ENCODE results near the gene CACNA1C.

Gene CACNA1C

GRCh38 chr12:2194060-2194459, 141.3 kb downstream of the CACNA1C start:
- DNase-seq (ENCODE audit: low read depth in 1 of 2, low spot score in 1 of 2) = no peak

DNA sequence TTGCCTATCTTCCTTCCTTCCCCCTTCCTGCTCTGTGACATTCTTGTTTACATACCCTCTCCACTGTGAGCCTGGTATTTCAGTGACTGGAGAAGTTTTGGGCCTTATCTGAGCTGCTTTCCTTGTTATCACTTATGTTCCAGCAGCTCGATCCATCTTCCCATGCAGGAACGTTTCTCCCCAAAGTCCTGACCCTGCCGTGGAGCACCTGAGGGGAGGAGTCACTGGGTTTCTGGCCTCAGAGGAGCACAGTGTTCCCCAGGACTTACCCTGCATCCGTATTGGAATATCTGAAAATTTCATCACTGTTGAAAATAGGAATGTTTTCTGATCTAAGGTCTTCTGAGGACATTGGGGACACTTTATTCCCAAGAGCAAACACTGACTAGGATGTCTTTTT, 141.8 kb downstream of the CACNA1C start:
- DNase-seq (ENCODE audit: low read depth in 1 of 2, low spot score in 1 of 2) = no peak

DNA sequence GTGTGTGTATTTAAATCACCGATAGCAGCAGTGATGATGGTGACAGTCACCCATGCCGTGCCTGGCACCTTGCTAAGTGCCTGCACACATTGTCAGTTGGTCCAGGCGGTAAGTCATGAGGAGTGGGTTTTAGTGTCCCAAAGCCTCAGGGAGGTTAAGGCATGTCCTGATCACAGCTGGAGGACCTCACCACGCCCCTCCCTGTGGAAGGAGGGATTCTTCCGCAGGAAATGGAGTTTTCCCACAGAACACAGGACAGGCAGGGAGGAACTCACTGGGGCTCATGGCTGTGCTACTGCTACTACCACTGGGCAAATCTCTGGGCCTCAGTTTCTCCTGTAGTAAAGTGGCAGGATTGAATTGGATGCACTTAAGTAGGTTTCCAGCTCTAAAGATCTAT, 142.3 kb downstream of the CACNA1C start:
- no peak for DNase-seq (ENCODE audit: low read depth in 1 of 2, low spot score in 1 of 2)

DNA sequence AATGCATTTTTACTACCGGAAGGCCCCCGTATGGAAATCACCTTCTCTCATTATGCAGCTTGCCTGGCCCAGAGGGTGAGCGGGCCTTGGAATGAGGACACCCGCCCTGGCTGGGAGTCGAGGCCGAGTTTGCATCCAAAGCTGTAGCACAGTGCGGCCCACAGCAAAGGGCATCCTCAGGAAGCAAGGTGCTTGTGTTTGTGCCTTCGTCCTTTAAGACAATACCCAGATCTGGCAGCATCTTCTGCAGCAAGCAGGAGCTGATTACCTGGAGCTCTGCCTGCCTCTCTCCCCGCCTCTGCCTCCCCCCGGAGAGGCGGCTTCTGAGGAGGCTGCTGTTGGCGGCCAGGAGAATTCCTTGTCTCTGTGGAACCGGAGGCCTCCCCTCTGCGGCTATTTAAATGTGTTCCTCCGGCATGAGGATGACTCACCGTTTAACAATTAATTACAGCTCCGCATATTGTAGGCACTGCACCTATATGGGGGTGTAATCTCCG, 145.3 kb downstream of the CACNA1C start:
- no peak for DNase-seq (ENCODE audit: low read depth in 1 of 2, low spot score in 1 of 2)

GRCh38 chr12:2198542-2198941, 145.8 kb downstream of the CACNA1C start:
- DNase-seq (ENCODE audit: low read depth in 1 of 2, low spot score in 1 of 2) = no peak

DNA sequence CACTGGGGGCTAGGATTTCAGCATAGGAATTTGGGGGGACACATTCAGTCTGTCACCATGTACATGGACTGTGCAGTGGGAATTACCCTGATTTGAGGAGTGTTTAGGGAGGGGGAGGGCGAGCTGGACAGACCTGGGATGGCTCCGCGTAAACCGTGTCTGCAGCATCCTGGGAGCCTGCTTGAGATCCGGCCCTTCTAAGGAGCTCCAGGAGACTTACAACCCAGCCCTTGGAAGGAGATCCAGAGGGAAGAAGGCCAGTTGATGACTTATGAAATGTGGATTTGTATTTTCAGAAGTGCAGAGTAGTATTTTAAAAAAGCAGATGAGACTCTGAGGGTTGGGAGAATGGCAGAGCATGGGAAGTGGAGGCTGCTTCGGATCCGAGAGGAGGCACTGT, 153.2 kb downstream of the CACNA1C start:
- DNase-seq (ENCODE audit: low read depth in 1 of 2, low spot score in 1 of 2) = no peak

DNA sequence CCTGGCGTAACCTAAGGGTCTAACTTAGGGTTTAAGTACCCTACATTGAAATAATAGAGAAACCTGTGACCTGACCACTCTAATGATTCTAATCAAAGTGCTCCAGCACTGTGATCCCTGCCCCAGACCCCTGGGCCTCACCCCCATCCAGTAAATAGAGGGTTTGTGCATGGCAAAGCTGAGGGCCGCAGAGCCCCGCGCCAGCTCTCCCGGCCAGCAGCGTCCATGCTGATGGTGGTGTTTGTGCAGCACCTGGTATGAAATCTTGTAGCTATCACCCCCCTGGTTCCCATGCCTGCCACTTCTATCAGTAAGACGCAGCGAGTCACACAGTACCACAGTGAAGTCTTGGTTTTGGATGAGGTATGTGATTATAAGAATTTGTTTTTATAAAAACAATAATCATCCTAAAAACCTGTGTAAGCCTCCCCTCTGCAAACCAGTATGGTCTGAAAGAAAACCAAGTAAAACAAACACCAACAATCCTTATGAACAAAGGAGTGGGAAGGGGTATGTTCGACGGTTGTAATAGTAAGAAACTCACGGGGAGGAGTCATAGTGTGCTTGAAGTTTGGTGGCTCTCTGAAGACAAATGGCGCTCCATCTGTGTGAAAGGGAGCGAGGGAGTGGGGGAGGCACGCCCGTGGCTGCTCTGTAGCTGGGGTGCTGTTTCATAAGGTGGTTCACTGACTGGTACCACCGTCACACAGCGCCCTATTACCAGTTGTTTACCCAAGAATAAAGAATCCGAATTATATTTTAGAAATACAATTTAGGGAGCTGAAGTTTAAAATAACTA, 156.2 kb downstream of the CACNA1C start:
- DNase-seq (ENCODE audit: low read depth in 1 of 2, low spot score in 1 of 2) = no peak

DNA sequence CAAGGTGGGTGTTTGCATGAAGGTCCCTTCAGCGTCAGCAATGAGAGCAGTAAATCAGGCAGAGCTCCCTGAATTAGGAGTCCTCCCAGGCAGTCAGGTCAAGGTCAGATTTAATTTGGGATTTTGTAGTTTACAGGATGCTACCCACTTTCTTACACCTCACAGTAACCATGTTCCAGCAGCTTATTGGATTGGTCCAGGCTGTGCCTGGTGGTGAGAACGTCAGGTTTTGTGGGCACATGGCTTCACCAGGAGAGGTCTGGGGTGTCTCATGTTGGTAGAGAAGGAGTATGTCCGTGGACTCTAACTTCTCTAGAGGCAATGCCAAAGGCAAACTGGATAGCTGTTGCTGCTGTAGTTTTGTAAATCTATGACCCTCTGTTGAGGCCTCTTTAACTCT, 158.3 kb downstream of the CACNA1C start:
- no peak for DNase-seq (ENCODE audit: low read depth in 1 of 2, low spot score in 1 of 2)

DNA sequence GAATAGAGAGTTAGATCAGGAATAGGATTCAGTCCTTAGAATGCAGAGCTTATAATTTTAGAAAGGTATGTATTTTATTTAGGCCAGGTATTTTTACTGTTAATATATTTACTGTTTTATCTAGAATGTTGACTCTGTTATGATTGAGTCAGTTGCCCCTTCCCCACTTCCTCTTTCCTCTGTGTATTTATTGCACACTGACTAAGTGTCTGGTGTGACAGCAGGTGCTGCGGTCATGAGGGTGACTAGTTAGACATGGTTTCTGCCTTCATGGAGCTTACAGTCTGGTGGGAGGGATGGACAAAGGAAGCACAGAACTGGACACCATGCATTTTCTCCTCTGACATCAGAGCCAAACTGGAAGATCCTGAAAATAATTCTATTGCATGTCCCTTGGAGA, 159.8 kb downstream of the CACNA1C start:
- no peak for DNase-seq (ENCODE audit: low read depth in 1 of 2, low spot score in 1 of 2)

GRCh38 chr12:2212971-2213869, 160.4 kb downstream of the CACNA1C start:
- DNase-seq (ENCODE audit: low read depth in 1 of 2, low spot score in 1 of 2) = no peak

DNA sequence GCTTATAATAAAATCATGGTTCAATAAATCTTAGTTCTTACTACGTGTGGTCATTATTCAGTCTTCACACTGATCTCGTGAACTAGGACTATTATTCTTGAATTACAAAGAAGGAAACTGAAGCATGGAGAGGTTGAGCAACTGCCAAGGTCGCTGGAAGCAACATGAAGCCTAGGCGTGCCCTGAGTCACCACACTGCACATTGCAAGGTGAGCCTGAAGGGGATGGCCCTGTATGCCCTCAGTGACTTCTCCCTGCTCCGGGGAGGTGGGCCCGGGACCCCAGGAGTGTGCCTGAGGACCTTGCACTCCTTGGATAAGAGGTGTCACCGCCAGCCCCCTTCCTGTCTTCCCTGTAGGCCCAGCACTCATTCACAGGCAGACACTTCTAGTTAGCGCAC, 161.6 kb downstream of the CACNA1C start:
- DNase-seq (ENCODE audit: low read depth in 1 of 2, low spot score in 1 of 2) = no peak

- no peak for DNase-seq (ENCODE audit: low read depth in 1 of 2, low spot score in 1 of 2)
These were observed 163.1 kb downstream of the CACNA1C start for GRCh38 chr12:2215709-2216560.

DNA sequence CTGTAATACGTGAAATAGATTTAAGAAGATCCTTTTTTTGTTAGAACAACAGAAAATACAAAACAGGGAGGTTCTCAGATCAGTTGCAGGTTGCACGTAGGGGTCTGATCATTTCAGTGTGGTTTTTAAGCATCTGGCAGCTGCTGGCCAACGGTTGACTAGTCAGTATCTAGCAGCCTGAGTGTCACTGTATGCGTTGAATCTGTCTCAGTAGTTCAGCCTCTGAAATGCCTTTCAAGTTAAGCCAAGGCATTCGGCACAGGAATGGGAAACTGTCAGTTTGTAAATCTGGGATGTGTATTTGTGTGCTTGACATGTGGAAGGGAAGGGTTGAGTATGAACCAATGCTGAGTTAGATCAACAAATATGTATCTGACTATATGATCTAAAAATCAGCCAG, 165.9 kb downstream of the CACNA1C start:
- no peak for DNase-seq (ENCODE audit: low read depth in 1 of 2, low spot score in 1 of 2)

DNA sequence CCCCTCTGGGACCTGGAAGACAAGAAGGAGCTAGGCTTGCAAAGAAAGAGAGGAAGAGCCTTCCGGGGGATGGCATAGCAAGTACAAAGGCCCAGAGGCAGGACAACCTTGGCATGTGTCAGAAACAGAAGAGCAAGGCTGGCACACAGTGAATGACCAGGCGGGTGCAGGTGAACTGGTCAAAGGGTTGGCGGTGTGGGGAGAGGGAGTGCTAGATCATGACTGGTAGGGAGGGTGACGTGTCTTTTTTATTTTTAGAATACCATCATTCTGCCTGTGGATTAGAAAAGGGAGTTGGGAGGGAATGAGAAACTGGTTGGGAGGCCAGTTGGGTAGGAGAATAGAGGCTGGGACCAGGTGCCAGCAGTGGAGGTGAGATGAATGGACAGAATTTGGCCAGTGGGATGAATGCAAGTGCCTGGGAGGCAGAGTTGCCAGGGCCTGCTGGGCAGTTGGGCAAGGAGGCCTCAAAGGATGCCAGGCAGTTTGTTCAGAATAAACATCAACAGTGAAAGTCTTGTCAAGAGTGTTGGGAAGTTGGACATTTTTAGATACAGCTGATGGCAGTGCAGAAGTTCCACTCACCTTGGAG, 168.3 kb downstream of the CACNA1C start:
- no peak for DNase-seq (ENCODE audit: low read depth in 1 of 2, low spot score in 1 of 2)

DNA sequence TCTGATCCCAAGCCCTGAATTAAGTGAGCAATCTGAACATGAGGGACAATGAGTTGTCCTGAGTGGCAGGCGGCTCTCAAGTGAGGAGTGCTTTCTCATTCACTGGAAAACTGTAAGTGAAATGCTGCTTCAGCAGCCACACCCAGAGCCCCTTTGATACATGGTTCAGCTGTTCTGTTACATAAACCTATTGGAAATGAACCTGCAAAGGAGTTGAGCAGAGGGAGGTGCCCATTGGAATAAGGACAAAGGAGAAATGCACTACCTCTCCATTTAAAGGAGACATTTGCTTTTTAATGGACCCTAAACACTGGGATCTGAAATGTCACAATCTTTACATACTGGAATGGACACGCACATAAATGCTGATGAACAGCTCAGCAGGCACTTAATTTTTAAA, 169.9 kb downstream of the CACNA1C start:
- DNase-seq (ENCODE audit: low read depth in 1 of 2, low spot score in 1 of 2) = no peak

GRCh38 chr12:2224961-2225360, 172.2 kb downstream of the CACNA1C start:
- no peak for DNase-seq (ENCODE audit: low read depth in 1 of 2, low spot score in 1 of 2)

DNA sequence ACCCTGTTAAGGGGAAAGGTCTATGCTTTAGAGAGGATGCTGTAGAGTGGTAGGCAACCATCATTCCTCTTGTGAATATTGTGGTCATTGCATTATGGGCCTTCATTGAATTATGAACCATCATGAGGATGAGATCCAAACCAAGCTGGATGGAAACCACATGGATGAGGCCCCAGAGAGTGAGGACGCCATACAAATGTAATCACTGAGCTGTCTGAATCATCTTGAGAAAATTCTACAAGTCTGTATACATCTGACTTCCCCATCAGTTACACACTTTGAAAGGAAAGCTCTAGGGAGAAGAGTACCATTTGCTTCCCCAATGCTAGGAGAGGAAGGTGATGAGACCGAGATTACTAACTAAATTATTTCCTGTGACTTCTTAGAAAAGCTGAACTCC, 172.9 kb downstream of the CACNA1C start:
- no peak for DNase-seq (ENCODE audit: low read depth in 1 of 2, low spot score in 1 of 2)

- no peak for DNase-seq (ENCODE audit: low read depth in 1 of 2, low spot score in 1 of 2)
These were observed 173.9 kb downstream of the CACNA1C start for GRCh38 chr12:2226641-2227040.

GRCh38 chr12:2227360-2227759, 174.6 kb downstream of the CACNA1C start:
- no peak for DNase-seq (ENCODE audit: low read depth in 1 of 2, low spot score in 1 of 2)

DNA sequence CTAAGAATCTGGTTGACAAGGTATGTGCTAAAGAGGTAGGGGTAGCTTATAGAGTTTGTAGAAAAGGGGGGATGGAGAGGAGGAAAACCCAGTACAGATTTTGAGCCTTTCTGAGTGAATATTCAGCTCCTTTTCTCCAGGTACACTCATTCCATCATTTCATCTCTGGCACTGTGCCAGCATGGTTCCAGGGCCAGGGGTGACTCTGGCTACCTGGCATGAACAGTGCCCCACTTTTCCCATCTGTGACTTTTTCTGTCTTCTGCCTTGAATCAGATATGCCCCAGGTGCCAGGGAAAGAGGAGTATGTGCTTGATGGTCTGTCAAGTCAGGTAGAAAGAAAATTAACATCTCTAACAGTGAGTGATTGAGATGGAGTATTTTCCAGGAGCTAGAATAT, 175.7 kb downstream of the CACNA1C start:
- DNase-seq (ENCODE audit: low read depth in 1 of 2, low spot score in 1 of 2) = no peak

All from activated CD4-positive, alpha-beta T cell treated with anti-CD3 and anti-CD28 coated beads, Interleukin-2, amount 50 U/mL, for 24 hours (primary cell).